Uterus (tissue), 4 donors: ENCODE measurements around the gene GRIK4. TPM values are rescaled to one million over a fixed set of nuclear protein-coding genes. Genes with fewer than 3 reads are reported as not detected.

ENCODE experiments used
- DNase-seq, 2 donors: peaks; one replicate each; pipeline ENCODE4 v3.0.0-alpha.2; 2019 to 2020
- H3K27ac ChIP-seq, 2 donors: fragments of 200-600 bp; sonication (generic); 1 replicate in 1 of 2; 2 replicates in 1 of 2; pipeline ENCODE4 v1.5.1; 2016 to 2018
- H3K27me3 ChIP-seq, 2 donors: fragments of 200-600 bp; sonication (generic); one replicate each; pipeline ENCODE4 v1.5.1; 2018 to 2019; ENCODE audit warnings: control low read depth in 1 of 2
- H3K36me3 ChIP-seq, 2 donors: fragments of 200-600 bp; sonication (generic); one replicate each; pipeline ENCODE4 v1.5.1; 2019; ENCODE audit warnings: control low read depth in 1 of 2
- H3K4me1 ChIP-seq, 2 donors: fragments of 200-600 bp; sonication (generic); one replicate each; pipeline ENCODE4 v1.5.1; 2018 to 2019; ENCODE audit warnings: control low read depth in 1 of 2
- H3K4me3 ChIP-seq, 2 donors: fragments of 200-600 bp; sonication (generic); 1 replicate in 1 of 2; 2 replicates in 1 of 2; pipeline ENCODE4 v1.5.1; 2018 to 2019; ENCODE audit warnings: mild to moderate bottlenecking in 1 of 2
- H3K9me3 ChIP-seq, 2 donors: fragments of 200-600 bp; sonication (generic); one replicate each; pipeline ENCODE4 v1.5.1; 2019; ENCODE audit warnings: control low read depth in 1 of 2
- POLR2A ChIP-seq, 2 donors: fragments of 450-650 bp; IDR thresholded peaks; one replicate each; pipeline ENCODE4 v1.6.1; 2016; ENCODE audit warnings: antibody characterized with exemption in 2 of 2, mild to moderate bottlenecking in 1 of 2, moderate library complexity in 1 of 2
- intact Hi-C: fragments of 100-400 bp; cut with DNase I; formaldehyde crosslinking; loops from one replicate; pipeline ENCODE4 v1.15.1; 2023; ENCODE audit warnings: low total_unique reads
- total RNA-seq, 4 donors: library from RNA; depleted of rRNA in 3 of 4; stranded (reverse); fragments of >200 nt in 3 of 4; gene quantifications; one replicate each; pipeline versions ENCODE4 v1.1.0 to v1.2.4, GENCODE V29; 2014 to 2023
- TF ChIP-seq, protein P1 (sequence below), 4 experiments: fragments of 200-600 bp in 2 of 4; fragments of 450-650 bp in 2 of 4; sonication (generic) in 2 of 4; IDR thresholded peaks; one replicate each; pipeline ENCODE4 v1.5.1; 2016 to 2019; ENCODE audit warnings: antibody characterized with exemption in 4 of 4, mild to moderate bottlenecking in 2 of 4, moderate library complexity in 1 of 4
- donor health status: DM: yes; HTN: yes; CAD: no.

GRIK4 gene
- total RNA-seq, 4 donors from 2014 or later: 0.28 to 1.1 TPM; not detected in 2

DNA sequence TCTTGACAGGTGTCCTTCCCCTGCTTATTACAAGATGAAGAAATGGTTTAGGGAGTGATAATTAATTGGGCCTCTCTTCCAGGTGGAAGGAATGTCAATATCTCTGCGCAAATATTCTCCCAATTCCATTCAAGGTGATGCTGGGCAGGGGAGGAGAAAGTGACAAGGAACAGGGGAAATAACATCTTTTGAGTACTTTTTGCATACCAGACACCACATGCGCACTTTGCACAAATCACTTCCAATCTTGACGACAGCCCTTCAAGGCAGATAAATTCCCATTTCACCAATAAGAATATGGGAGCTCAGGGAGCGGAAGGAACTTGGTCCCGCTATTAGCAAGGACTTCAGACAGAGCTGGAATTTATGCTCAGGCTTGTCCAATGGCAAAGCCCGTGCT, 367.2 kb downstream of the GRIK4 start:
- no peaks in the 10 kb centered on the region for H3K9me3 ChIP-seq
- no peak overlapping the region for H3K27ac ChIP-seq
- DNase-seq: no peak
- no peak overlapping the region for H3K4me3 ChIP-seq
- H3K27me3 ChIP-seq: no peaks in the 10 kb centered on the region
- H3K4me1 ChIP-seq: no peaks in the 10 kb centered on the region
- no peak for TF ChIP-seq POLR2A (IDR thresholded peaks at IDR 0.05)
- TF ChIP-seq, protein P1, sequence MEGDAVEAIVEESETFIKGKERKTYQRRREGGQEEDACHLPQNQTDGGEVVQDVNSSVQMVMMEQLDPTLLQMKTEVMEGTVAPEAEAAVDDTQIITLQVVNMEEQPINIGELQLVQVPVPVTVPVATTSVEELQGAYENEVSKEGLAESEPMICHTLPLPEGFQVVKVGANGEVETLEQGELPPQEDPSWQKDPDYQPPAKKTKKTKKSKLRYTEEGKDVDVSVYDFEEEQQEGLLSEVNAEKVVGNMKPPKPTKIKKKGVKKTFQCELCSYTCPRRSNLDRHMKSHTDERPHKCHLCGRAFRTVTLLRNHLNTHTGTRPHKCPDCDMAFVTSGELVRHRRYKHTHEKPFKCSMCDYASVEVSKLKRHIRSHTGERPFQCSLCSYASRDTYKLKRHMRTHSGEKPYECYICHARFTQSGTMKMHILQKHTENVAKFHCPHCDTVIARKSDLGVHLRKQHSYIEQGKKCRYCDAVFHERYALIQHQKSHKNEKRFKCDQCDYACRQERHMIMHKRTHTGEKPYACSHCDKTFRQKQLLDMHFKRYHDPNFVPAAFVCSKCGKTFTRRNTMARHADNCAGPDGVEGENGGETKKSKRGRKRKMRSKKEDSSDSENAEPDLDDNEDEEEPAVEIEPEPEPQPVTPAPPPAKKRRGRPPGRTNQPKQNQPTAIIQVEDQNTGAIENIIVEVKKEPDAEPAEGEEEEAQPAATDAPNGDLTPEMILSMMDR (IDR thresholded peaks at IDR 0.05): no peak
- H3K36me3 ChIP-seq: no peaks in the 10 kb centered on the region
- intact Hi-C loops: no loop called here

DNA sequence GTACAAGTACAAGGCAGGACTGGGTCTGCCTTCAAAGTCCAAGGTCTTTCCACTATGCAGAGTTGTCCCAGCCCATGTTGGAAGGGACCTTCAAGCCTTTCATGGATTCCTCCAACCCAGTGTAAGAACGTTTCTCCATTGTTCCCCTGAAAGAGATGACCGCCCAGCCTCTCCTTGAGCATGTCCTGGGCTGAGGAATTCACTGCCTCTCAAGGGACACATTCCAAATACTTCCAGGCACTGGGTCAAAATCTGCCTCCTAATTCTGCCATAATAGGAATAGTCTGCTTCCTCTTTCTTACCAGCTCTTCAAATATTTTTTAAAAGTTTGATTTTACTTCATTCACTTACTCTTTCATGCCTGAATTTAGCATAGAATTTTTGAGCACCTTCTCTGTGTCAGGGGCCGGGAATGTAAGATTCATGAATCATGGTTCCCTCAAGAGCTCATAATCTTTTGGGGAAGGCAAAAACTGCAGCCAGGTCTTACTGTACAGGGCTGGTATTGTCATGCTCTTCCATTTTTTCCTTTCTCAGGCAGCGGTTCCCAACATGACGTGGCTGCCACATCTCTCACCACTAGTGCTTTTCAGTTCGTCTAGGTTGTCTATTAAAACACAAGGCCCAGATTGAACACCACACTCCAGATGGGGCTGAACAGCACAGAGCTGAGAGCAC, 369.1 kb downstream of the GRIK4 start:
- no peak for DNase-seq
- Histone ChIP-seq H3K9me3 (no peaks in the 10 kb centered on the region), H3K27me3 (no peaks in the 10 kb centered on the region), H3K27ac (no peak overlapping the region), H3K4me3 (no peak overlapping the region), H3K36me3 (no peaks in the 10 kb centered on the region), H3K4me1 (no peaks in the 10 kb centered on the region)
- TF ChIP-seq, protein P1 (IDR thresholded peaks at IDR 0.05): no peak
- TF ChIP-seq POLR2A (IDR thresholded peaks at IDR 0.05): no peak
- intact Hi-C loops: no loop called here

DNA sequence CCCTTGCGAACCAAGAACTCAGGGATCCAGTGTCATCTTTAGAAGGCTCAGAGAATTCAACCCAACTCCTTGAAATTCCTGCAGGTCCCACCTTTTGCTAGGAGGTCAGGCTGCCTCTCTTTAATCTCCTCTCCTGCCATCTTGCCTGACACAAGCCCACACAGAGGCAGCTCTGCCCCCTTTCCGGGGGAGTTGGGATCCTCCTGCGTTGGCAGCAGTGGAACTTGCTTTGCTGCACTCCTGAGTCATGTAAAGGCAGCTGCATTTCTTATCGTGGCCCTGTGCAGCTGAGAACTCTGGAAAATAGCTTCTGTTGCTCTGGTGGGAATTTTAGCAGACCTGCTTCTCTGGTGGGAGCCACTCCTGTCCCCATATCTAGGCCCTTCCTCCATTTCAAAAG, 370.0 kb downstream of the GRIK4 start:
- DNase-seq: no peak
- H3K4me1 ChIP-seq: no peaks in the 10 kb centered on the region
- H3K36me3 ChIP-seq: no peaks in the 10 kb centered on the region
- TF ChIP-seq, protein P1 (IDR thresholded peaks at IDR 0.05): no peak
- no peak for TF ChIP-seq POLR2A (IDR thresholded peaks at IDR 0.05)
- no peak overlapping the region for H3K27ac ChIP-seq
- intact Hi-C loops: no loop called here
- H3K9me3 ChIP-seq: no peaks in the 10 kb centered on the region
- no peak overlapping the region for H3K4me3 ChIP-seq
- H3K27me3 ChIP-seq: no peaks in the 10 kb centered on the region

DNA sequence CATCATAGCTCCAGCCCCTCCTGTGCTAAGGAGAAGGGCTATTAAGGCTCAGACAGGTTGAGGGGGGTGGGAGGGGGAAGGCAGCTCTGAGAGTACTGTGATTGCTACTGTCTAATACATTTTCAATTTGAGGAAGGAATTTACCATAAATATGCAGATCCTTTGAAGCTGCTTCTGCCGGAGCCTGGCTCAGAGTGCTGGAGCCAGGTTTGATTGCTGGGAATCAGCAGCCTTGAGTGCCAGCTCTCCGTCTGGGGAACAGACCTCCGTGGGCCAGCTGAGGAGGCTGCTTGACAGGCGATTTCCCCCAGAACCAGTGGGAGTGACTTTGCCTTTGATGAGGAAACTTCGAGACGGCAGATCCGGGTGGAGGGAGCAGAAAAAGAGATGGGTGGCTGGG, 370.6 kb downstream of the GRIK4 start:
- TF ChIP-seq, protein P1 (IDR thresholded peaks at IDR 0.05): no peak
- TF ChIP-seq POLR2A (IDR thresholded peaks at IDR 0.05): no peak
- no peak overlapping the region for H3K4me3 ChIP-seq
- no peaks in the 10 kb centered on the region for H3K4me1 ChIP-seq
- H3K36me3 ChIP-seq: no peaks in the 10 kb centered on the region
- H3K9me3 ChIP-seq: no peaks in the 10 kb centered on the region
- H3K27me3 ChIP-seq: no peaks in the 10 kb centered on the region
- DNase-seq: no peak
- intact Hi-C loops: no loop called here
- H3K27ac ChIP-seq: no peak overlapping the region

DNA sequence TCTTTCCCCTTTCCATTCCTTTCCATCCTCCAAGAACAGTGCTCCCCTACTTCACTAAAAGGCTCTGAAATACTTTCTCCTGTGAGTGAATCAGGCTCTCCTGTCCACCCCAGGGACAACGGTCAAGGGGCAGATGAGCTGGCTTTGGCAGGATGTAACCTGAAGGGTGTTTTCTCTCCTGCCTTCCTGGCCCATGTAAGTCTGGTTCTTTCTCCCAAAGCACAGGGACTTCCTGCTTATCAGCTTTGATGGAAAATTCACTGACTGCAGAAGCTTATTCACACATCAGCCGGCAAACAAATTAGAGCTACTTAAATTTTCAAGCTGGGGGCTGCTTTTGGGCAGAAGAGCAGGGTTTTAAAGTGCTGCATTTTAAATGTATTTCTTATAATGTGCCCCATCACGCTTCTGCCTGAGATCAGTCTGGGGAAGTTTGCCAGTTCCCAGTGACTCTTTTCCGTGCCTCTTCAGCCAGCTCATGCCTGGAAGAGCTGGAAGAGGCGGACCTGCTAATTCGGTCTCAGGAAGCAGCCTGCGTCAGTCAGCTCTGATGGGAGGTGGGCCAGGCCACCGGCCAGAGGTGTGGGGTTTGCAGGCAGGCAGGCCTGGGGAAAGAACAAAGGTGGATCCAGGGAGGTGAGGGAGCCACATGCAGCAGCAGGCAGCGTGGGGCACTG, 372.0 kb downstream of the GRIK4 start:
- TF ChIP-seq, protein P1 (IDR thresholded peaks at IDR 0.05): no peak
- TF ChIP-seq POLR2A (IDR thresholded peaks at IDR 0.05): no peak
- Histone ChIP-seq H3K27me3 (no peaks in the 10 kb centered on the region), H3K9me3 (no peaks in the 10 kb centered on the region), H3K27ac (peak overlapping the region; percentile 33 to 36), H3K4me1 (no peaks in the 10 kb centered on the region), H3K4me3 (no peak overlapping the region), H3K36me3 (no peaks in the 10 kb centered on the region)
- DNase-seq: peak; percentile 28 to 37
- intact Hi-C loops: no loop called here
